Measurements from ENCODE around the gene ADAP1.

Gene ADAP1

DNA sequence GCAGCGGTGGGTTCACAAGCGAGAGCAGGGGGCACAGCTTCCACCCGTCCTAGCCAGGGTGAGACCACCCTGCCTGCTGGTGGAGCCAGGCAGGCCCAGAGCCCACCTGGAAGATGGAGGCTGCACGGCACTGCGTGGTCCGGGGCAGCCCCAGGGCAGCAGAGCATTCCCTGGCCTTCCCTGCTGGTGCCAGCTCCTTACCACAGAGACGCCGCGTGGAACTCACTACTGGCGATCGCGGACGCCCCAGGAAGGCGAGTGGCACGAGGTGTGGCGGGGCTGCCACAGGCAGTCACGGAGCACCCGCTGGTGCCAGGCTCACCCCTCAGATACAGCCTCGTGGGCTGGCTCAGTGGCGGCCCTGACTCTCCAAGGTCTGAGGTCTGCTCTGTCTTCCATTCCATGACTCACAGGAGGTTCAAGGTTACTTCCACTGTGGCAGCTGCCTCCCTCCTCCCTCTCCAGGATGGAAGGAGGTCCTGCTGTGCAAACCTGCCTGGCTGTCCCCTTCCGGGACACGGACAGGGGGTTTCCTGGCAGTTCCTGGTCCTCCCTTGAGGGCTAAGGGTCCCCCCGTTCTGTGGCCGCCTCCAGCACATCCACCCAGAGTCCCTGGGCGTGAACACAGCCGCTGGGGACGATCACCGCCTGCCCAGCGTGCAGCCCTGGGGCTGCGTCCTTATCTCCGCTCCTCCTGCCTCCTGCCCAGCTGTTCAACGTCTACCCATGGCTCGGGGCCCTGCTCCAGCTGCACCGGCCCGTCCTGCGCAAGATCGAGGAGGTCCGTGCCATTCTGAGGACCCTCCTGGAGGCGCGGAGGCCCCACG is 31.6 kb upstream of the ADAP1 start:
- H3K9me2 ChIP-seq (ENCODE audit: low read depth, low read length): no peaks in the 10 kb centered on the region
- H4K20me1 ChIP-seq (ENCODE audit: insufficient read depth, low read length): no peaks in the 10 kb centered on the region
- no peaks in the 10 kb centered on the region for H3F3A ChIP-seq (ENCODE audit: insufficient read depth, low read length)
- 0 out of 2 replicates have a peak, but pooled peaks cover 7% of the 10 kb centered on the region for H3K27me3 ChIP-seq (ENCODE audit: insufficient read depth, low read length)
- H3K27ac ChIP-seq (ENCODE audit: low read depth, low read length, poor library complexity, severe bottlenecking): no peak overlapping the region
- H3K9ac ChIP-seq (ENCODE audit: low read length): no peak overlapping the region
- no peak overlapping the region for H3K4me3 ChIP-seq (ENCODE audit: low read depth, low read length, poor library complexity, severe bottlenecking)
- H3K4me1 ChIP-seq (ENCODE audit: insufficient read depth, low read length, severe bottlenecking): peaks cover 4% of the 10 kb centered on the region
- H3K4me2 ChIP-seq (ENCODE audit: low read length): no peak overlapping the region
- H2AFZ ChIP-seq (ENCODE audit: low read length): no peak overlapping the region
- TF ChIP-seq, protein P1, sequence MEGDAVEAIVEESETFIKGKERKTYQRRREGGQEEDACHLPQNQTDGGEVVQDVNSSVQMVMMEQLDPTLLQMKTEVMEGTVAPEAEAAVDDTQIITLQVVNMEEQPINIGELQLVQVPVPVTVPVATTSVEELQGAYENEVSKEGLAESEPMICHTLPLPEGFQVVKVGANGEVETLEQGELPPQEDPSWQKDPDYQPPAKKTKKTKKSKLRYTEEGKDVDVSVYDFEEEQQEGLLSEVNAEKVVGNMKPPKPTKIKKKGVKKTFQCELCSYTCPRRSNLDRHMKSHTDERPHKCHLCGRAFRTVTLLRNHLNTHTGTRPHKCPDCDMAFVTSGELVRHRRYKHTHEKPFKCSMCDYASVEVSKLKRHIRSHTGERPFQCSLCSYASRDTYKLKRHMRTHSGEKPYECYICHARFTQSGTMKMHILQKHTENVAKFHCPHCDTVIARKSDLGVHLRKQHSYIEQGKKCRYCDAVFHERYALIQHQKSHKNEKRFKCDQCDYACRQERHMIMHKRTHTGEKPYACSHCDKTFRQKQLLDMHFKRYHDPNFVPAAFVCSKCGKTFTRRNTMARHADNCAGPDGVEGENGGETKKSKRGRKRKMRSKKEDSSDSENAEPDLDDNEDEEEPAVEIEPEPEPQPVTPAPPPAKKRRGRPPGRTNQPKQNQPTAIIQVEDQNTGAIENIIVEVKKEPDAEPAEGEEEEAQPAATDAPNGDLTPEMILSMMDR (IDR thresholded peaks at IDR 0.05; ENCODE audit: low read length): no peak
- no peak for TF ChIP-seq EZH2 (IDR thresholded peaks at IDR 0.05; ENCODE audit: borderline replicate concordance, low read length)
- no peaks in the 10 kb centered on the region for H3K36me3 ChIP-seq (ENCODE audit: insufficient read depth, low read length)
- H3K9me3 ChIP-seq (ENCODE audit: low read length): no peaks in the 10 kb centered on the region
- H3K79me2 ChIP-seq (ENCODE audit: insufficient read depth, low read length): no peaks in the 10 kb centered on the region

DNA sequence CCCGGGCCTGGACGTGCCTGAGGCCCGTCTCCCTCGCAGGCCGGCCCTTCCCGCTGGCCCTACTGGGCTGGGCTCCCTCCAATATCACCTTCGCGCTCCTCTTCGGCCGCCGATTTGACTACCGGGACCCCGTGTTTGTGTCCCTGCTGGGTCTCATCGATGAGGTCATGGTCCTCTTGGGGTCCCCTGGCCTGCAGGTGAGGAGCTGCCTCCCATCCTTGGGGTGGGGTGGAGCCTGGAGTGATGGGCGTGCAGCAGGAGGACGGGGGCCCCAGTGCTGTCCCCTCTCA is 30.6 kb upstream of the ADAP1 start:
- no peak overlapping the region for H3K4me3 ChIP-seq (ENCODE audit: low read depth, low read length, poor library complexity, severe bottlenecking)
- H3K27me3 ChIP-seq (ENCODE audit: insufficient read depth, low read length): 0 out of 2 replicates have a peak, but pooled peaks cover 7% of the 10 kb centered on the region
- peaks cover 6% of the 10 kb centered on the region for H3K4me1 ChIP-seq (ENCODE audit: insufficient read depth, low read length, severe bottlenecking)
- no peak overlapping the region for H3K4me2 ChIP-seq (ENCODE audit: low read length)
- no peak overlapping the region for H3K27ac ChIP-seq (ENCODE audit: low read depth, low read length, poor library complexity, severe bottlenecking)
- H2AFZ ChIP-seq (ENCODE audit: low read length): no peak overlapping the region
- H3K9me2 ChIP-seq (ENCODE audit: low read depth, low read length): no peaks in the 10 kb centered on the region
- no peaks in the 10 kb centered on the region for H3F3A ChIP-seq (ENCODE audit: insufficient read depth, low read length)
- TF ChIP-seq EZH2 (IDR thresholded peaks at IDR 0.05; ENCODE audit: borderline replicate concordance, low read length): no peak
- TF ChIP-seq, protein P1 (IDR thresholded peaks at IDR 0.05; ENCODE audit: low read length): no peak
- no peak overlapping the region for H3K9ac ChIP-seq (ENCODE audit: low read length)
- no peaks in the 10 kb centered on the region for H4K20me1 ChIP-seq (ENCODE audit: insufficient read depth, low read length)
- no peaks in the 10 kb centered on the region for H3K9me3 ChIP-seq (ENCODE audit: low read length)
- H3K79me2 ChIP-seq (ENCODE audit: insufficient read depth, low read length): no peaks in the 10 kb centered on the region
- H3K36me3 ChIP-seq (ENCODE audit: insufficient read depth, low read length): no peaks in the 10 kb centered on the region

- peaks cover 8% of the 10 kb centered on the region for H3K4me1 ChIP-seq (ENCODE audit: insufficient read depth, low read length, severe bottlenecking)
- H3K4me3 ChIP-seq (ENCODE audit: low read depth, low read length, poor library complexity, severe bottlenecking): no peak overlapping the region
- no peak overlapping the region for H3K4me2 ChIP-seq (ENCODE audit: low read length)
- H4K20me1 ChIP-seq (ENCODE audit: insufficient read depth, low read length): no peaks in the 10 kb centered on the region
- H3K9me2 ChIP-seq (ENCODE audit: low read depth, low read length): no peaks in the 10 kb centered on the region
- no peaks in the 10 kb centered on the region for H3K9me3 ChIP-seq (ENCODE audit: low read length)
- H3F3A ChIP-seq (ENCODE audit: insufficient read depth, low read length): no peaks in the 10 kb centered on the region
- no peak overlapping the region for H3K27ac ChIP-seq (ENCODE audit: low read depth, low read length, poor library complexity, severe bottlenecking)
- no peaks in the 10 kb centered on the region for H3K36me3 ChIP-seq (ENCODE audit: insufficient read depth, low read length)
- TF ChIP-seq EZH2 (IDR thresholded peaks at IDR 0.05; ENCODE audit: borderline replicate concordance, low read length): no peak
- TF ChIP-seq, protein P1 (IDR thresholded peaks at IDR 0.05; ENCODE audit: low read length): no peak
- 0 out of 2 replicates have a peak, but pooled peaks cover 7% of the 10 kb centered on the region for H3K27me3 ChIP-seq (ENCODE audit: insufficient read depth, low read length)
- no peak overlapping the region for H3K9ac ChIP-seq (ENCODE audit: low read length)
- no peaks in the 10 kb centered on the region for H3K79me2 ChIP-seq (ENCODE audit: insufficient read depth, low read length)
- no peak overlapping the region for H2AFZ ChIP-seq (ENCODE audit: low read length)
Measured at GRCh38 chr7:984361-985126, 30.1 kb upstream of the ADAP1 start.
